Gastrocnemius medialis (tissue), 4 donors: ENCODE data around the gene CTXN3. TPM values are rescaled to one million over a fixed set of nuclear protein-coding genes. Genes with fewer than 3 reads are reported as not detected.
A peak's percentile ranks its signal among the peaks of the same experiment; 100 is the strongest.
"Not testable (repeated sequence)": the region's sequence is repeated elsewhere in the genome, so short reads cannot be mapped to it uniquely, and the experiment has no call there.

ENCODE experiments used
- ATAC-seq, 2 donors: fragments of 150-250 bp; one replicate each; pipeline ENCODE4 v1.9.1; 2016
- DNase-seq, 2 donors: peaks; one replicate each; pipeline ENCODE4 v3.0.0-alpha.2; 2019
- H3K27ac ChIP-seq, 4 donors: fragments of 200-600 bp; sonication (generic); 1 replicate in 1 of 4; 2 replicates in 3 of 4; pipeline ENCODE4 v1.5.1; 2016 to 2018; ENCODE audit warnings: mild to moderate bottlenecking in 2 of 4, moderate library complexity in 1 of 4
- H3K27me3 ChIP-seq, 3 donors: fragments of 200-600 bp; sonication (generic) in 2 of 3; 1 replicate in 1 of 3; 2 replicates in 2 of 3; pipeline versions ENCODE4 v1.5.1 to v1.6.0; 2016 to 2019; ENCODE audit warnings: mild to moderate bottlenecking in 1 of 3, moderate library complexity in 1 of 3
- H3K36me3 ChIP-seq, 2 donors: fragments of 200-600 bp; sonication (generic) in 1 of 2; one replicate each; pipeline ENCODE4 v1.5.1; 2017 to 2018
- H3K4me1 ChIP-seq, 2 donors: fragments of 200-600 bp; sonication (generic) in 1 of 2; one replicate each; pipeline ENCODE4 v1.5.1; 2016 to 2017; ENCODE audit warnings: mild to moderate bottlenecking in 2 of 2
- H3K4me3 ChIP-seq, 4 donors: fragments of 200-600 bp; sonication (generic) in 3 of 4; 1 replicate in 1 of 4; 2 replicates in 3 of 4; pipeline ENCODE4 v1.5.1; 2016 to 2019; ENCODE audit warnings: mild to moderate bottlenecking in 2 of 4
- H3K9me3 ChIP-seq, 3 donors: fragments of 200-600 bp; sonication (generic) in 2 of 3; 1 replicate in 1 of 3; 2 replicates in 2 of 3; pipeline ENCODE4 v1.5.1; 2016 to 2019
- POLR2A ChIP-seq, 2 donors: fragments of 450-650 bp; IDR thresholded peaks; one replicate each; pipeline ENCODE4 v1.6.1; 2017; ENCODE audit warnings: antibody characterized with exemption in 2 of 2, mild to moderate bottlenecking in 2 of 2, moderate library complexity in 2 of 2
- in situ Hi-C, 4 donors: fragments of 200-750 bp; cut with MboI; loops; one replicate each; pipeline versions ENCODE4 v1.15.0 to v1.8.0; 2017; ENCODE audit warnings: low sequenced_read_pairs in 4 of 4
- intact Hi-C: fragments of 100-400 bp; cut with DNase I; formaldehyde crosslinking; loops from one replicate; pipeline ENCODE4 v1.15.1; 2023; ENCODE audit warnings: low total_unique reads
- total RNA-seq, 4 donors: library from RNA; depleted of rRNA; stranded (reverse); fragments of >200 nt; gene quantifications; one replicate each; pipeline versions ENCODE4 v1.1.0 to v1.2.3, GENCODE V29; 2016
- TF ChIP-seq, protein P1 (sequence below), 5 experiments: fragments of 450-650 bp in 3 of 5; fragments of 200-600 bp in 2 of 5; sonication (generic) in 2 of 5; IDR thresholded peaks in 4 of 5; conservative IDR thresholded peaks in 1 of 5; 1 replicate in 4 of 5; 2 replicates in 1 of 5; pipeline ENCODE4 v1.5.1; 2016 to 2019; ENCODE audit warnings: antibody characterized with exemption in 5 of 5, mild to moderate bottlenecking in 3 of 5, moderate library complexity in 3 of 5

Gene CTXN3
- total RNA-seq, 4 donors from 2014 or later = 0.22 TPM; not detected in 3

DNA sequence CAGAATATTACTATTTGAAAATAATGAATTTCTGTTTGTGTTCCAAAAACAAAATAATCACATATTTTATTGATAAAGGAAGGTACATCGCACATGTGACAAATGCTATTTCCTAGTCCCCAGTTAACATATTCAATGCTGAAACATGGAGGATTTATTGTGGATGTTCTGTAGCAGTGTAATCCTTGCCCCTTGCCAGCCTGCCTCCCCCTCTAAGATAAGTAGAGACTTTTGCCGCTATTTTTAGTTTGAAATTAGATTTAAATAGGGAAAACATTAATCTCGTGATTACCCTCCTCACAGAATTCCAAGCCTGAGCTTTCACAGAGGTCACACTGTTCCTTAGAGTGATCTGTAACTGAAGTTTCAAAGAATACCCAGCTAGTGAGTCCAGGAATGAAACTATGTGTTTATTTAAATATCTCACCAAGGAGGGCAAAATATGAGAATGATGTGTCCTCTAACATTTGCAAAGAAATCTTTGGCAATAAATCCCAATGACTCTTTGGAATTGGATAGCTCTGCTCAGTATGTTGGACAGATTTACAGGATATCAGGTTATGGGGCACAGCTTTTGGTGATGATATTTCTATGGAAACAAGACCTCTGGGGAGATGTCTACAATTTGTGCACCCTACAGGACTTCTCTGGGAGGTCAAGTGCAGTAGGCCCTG, 17.3 kb downstream of the CTXN3 start:
- in situ Hi-C loops = no loop called here
- Histone ChIP-seq H3K9me3 (no peaks in the 10 kb centered on the region), H3K4me1 (peaks cover 0 to 15% of the 10 kb centered on the region in 2 donors), H3K27ac (peak overlapping the region; percentile 19 to 81 (median 52)), H3K27me3 (no peaks in the 10 kb centered on the region), H3K36me3 (no peaks in the 10 kb centered on the region), H3K4me3 (no peak overlapping the region)
- ATAC-seq = peak; percentile 58 to 73
- TF ChIP-seq, protein P1, sequence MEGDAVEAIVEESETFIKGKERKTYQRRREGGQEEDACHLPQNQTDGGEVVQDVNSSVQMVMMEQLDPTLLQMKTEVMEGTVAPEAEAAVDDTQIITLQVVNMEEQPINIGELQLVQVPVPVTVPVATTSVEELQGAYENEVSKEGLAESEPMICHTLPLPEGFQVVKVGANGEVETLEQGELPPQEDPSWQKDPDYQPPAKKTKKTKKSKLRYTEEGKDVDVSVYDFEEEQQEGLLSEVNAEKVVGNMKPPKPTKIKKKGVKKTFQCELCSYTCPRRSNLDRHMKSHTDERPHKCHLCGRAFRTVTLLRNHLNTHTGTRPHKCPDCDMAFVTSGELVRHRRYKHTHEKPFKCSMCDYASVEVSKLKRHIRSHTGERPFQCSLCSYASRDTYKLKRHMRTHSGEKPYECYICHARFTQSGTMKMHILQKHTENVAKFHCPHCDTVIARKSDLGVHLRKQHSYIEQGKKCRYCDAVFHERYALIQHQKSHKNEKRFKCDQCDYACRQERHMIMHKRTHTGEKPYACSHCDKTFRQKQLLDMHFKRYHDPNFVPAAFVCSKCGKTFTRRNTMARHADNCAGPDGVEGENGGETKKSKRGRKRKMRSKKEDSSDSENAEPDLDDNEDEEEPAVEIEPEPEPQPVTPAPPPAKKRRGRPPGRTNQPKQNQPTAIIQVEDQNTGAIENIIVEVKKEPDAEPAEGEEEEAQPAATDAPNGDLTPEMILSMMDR (IDR thresholded peaks at IDR 0.05 in 4 of 5, conservative IDR thresholded peaks at IDR 0.05 in 1 of 5) = no peak
- no peak for TF ChIP-seq POLR2A (IDR thresholded peaks at IDR 0.05)
- intact Hi-C loops = no loop called here
- no peak for DNase-seq

DNA sequence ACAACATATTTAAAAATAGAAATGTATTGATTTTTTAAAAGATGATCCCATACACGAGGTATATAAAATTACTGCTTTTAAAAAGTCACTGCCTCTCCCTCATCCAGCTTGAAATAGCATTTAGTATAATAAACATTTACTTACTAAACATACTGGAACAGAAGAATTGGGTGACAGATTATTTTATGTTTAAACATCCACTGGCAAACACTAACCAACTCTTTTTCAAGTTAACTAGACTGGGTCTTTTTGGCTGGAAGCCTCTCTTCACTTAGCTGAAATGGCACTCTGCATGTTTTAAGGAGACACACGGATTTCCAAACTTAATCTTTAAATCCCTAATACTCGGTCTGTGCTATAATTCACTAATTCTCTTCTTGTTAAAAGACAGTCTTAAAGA, 19.0 kb downstream of the CTXN3 start:
- no peak for ATAC-seq
- H3K4me1 ChIP-seq = peaks cover 0 to 12% of the 10 kb centered on the region in 2 donors

DNA sequence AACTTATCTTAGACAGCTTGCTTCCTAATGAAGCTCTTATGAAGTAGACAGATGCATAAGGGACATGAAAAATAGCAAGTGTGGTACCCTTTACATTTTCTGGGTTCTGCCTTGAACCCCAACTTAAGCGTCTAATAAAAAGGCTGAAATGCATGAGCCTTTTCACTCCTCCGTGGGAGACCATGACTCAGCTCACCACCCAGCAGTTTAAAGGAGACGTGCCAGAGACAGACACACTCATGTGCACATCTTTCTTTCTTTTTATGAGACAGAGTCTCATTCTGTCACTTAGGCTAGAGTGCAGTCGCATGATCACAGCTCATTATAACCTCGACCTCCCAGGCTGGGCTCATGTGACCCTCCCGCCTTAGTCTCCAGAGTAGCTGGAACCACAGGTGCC, 22.3 kb downstream of the CTXN3 start:
- Histone ChIP-seq H3K9me3 (no peaks in the 10 kb centered on the region), H3K27me3 (no peaks in the 10 kb centered on the region), H3K27ac (no peak overlapping the region), H3K4me3 (no peak overlapping the region), H3K4me1 (peaks cover 3 to 12% of the 10 kb centered on the region in 2 donors), H3K36me3 (no peaks in the 10 kb centered on the region)
- TF ChIP-seq, protein P1 (IDR thresholded peaks at IDR 0.05 in 4 of 5, conservative IDR thresholded peaks at IDR 0.05 in 1 of 5) = no peak
- TF ChIP-seq POLR2A (IDR thresholded peaks at IDR 0.05) = no peak
- intact Hi-C loops = no loop called here
- no peak for DNase-seq
- ATAC-seq = no peak
- in situ Hi-C loops = no loop called here

More for the DNA sequence above, 19.0 kb downstream of the CTXN3 start:
- Histone ChIP-seq H3K4me3 (no peak overlapping the region), H3K36me3 (no peaks in the 10 kb centered on the region), H3K9me3 (no peaks in the 10 kb centered on the region), H3K27ac (peak overlapping the region in 1 of 4 donors; percentile 1), H3K27me3 (no peaks in the 10 kb centered on the region)
- in situ Hi-C loops (no loop called here), intact Hi-C loops (no loop called here)
- no peak for DNase-seq
- TF ChIP-seq POLR2A (IDR thresholded peaks at IDR 0.05) = no peak
- TF ChIP-seq, protein P1 (IDR thresholded peaks at IDR 0.05 in 4 of 5, conservative IDR thresholded peaks at IDR 0.05 in 1 of 5) = no peak

DNA sequence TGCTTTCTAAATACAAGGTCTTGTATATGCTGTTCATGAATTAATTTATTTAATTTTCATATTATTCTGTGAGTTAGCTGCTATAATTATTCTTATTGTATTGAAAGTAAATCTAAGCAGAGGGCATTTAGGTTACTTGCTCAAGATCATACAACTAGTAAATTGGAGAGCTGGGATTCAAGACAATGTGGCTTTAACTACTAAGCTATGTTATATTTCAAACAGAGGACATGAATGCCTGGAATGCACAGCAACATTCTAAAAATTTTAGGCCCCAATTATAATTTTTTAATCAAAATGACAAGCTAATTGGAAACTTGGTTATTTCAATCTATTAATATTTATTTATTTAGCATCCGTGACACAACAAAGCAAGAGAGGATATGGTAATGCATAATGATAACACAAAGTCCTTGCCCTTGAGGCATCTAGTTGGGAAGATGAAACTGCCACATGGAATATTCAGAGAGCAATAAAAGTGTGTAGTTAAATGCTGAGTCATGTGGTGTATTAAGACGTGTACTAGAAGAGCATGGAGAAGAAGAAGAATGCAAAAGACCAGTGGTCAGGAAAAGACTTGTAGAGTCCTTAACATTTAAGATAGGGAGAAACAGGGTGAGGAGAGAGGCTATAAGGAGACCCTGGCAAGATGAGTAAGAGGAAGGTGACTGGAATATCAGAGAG, 24.4 kb downstream of the CTXN3 start:
- Histone ChIP-seq H3K9me3 (no peaks in the 10 kb centered on the region), H3K4me1 (peaks cover 3 to 11% of the 10 kb centered on the region in 2 donors), H3K4me3 (no peak overlapping the region), H3K27me3 (no peaks in the 10 kb centered on the region), H3K36me3 (no peaks in the 10 kb centered on the region), H3K27ac (peak overlapping the region in 1 of 4 donors; percentile 4)
- in situ Hi-C loops (no loop called here), intact Hi-C loops (no loop called here)
- ATAC-seq (no peak), DNase-seq (no peak)
- TF ChIP-seq, protein P1 (IDR thresholded peaks at IDR 0.05 in 4 of 5, conservative IDR thresholded peaks at IDR 0.05 in 1 of 5) = no peak
- TF ChIP-seq POLR2A (IDR thresholded peaks at IDR 0.05) = no peak

DNA sequence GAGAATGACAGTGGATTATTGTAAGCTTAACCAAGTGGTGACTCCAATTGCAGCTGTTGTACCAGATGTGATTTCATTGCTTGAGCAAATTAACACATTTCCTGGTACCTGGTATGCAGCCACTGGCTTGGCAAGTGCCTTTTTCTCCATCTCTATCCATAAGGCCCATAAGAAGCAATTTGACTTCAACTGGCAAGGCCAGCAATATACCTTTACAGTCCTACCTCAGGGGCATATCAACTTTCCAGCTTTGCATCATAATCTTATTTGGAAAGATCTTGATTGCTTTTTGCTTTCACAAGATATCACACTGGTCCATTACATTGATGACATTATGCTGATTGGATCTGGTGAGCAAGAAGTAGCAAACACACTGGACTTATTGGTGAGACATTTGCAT, 28.1 kb downstream of the CTXN3 start:
- H3K9me3 ChIP-seq, H3K4me3 ChIP-seq, ATAC-seq, H3K27ac ChIP-seq, DNase-seq, intact Hi-C loops, H3K27me3 ChIP-seq, H3K36me3 ChIP-seq, in situ Hi-C loops: not testable (repeated sequence)
- H3K4me1 ChIP-seq = peaks cover 3 to 11% of the 10 kb centered on the region in 2 donors

DNA sequence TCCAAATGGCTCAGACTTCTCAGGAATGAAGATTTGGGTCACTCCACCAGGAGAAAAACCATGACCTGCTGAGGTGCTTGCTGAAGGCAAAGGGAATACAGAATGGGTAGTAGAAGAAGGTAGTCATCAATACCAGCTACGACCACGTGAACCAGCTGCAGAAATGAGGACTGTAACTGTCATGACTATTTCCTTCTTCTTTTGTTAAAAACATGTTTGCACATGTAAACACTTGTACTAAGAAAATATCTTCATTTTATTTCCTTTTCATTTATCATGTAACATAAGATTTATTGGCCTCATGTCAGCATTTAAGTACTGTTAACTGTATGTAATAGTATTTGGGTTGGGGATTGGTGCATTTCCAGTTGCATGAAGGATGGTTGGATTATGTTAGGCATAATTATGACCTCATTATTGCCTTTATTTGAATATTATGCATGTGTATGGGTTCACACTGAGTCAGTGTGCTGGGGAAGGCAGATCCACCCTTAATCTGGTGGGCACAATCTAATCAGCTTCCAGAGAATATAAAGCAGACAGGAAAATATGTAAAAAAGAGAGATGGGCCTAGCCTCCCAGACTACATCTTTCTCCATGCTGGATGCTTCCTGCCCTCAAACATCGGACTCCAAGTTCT, 30.9 kb downstream of the CTXN3 start:
- in situ Hi-C loops, DNase-seq: not testable (repeated sequence)

More for the DNA sequence above, 30.9 kb downstream of the CTXN3 start:
- not testable (repeated sequence) for H3K9me3 ChIP-seq, H3K27me3 ChIP-seq, H3K4me3 ChIP-seq, H3K36me3 ChIP-seq, H3K27ac ChIP-seq, ATAC-seq
- peaks cover 3 to 12% of the 10 kb centered on the region in 2 donors for H3K4me1 ChIP-seq
- intact Hi-C loops = loop anchor here (10.0 kb wide), 1 partner anchor 405 kb away; the partner anchor contains the start of gene SLC12A2
